WTC11 (cell line): Measurements from ENCODE around the gene KDM6B.

Source experiments
- ATF2 ChIP-seq: sonication (generic); formaldehyde crosslinking; IDR thresholded peaks from 2 replicates; pipeline ENCODE4 v1.8.1; 2022; ENCODE audit warnings: low read depth, missing genetic modification reagents, borderline replicate concordance
- HMGXB4 ChIP-seq: sonication (generic); formaldehyde crosslinking; IDR thresholded peaks from 2 replicates; pipeline ENCODE4 v1.8.1; 2023; ENCODE audit warnings: mild to moderate bottlenecking, moderate library complexity, missing genetic modification reagents
- JUN ChIP-seq: sonication (generic); formaldehyde crosslinking; IDR thresholded peaks from 2 replicates; pipeline ENCODE4 v1.8.0; 2023; ENCODE audit warnings: mild to moderate bottlenecking, missing genetic modification reagents
- MLX ChIP-seq: sonication (generic); formaldehyde crosslinking; IDR thresholded peaks from 2 replicates; pipeline ENCODE4 v1.8.1; 2023; ENCODE audit warnings: mild to moderate bottlenecking, missing genetic modification reagents, moderate library complexity
- NR1H2 ChIP-seq: sonication (generic); formaldehyde crosslinking; IDR thresholded peaks from 2 replicates; pipeline ENCODE4 v1.9.0; 2021; ENCODE audit warnings: mild to moderate bottlenecking, moderate library complexity, missing genetic modification reagents
- SMAD3 ChIP-seq: sonication (generic); formaldehyde crosslinking; IDR thresholded peaks from 2 replicates; pipeline ENCODE4 v1.8.0; 2022; ENCODE audit warnings: missing genetic modification reagents, mild to moderate bottlenecking, borderline replicate concordance
- SMAD4 ChIP-seq: sonication (generic); formaldehyde crosslinking; IDR thresholded peaks from 2 replicates; pipeline ENCODE4 v1.8.0; 2022; ENCODE audit warnings: mild to moderate bottlenecking, missing genetic modification reagents
- ZNF121 ChIP-seq: sonication (generic); formaldehyde crosslinking; IDR thresholded peaks from 2 replicates; pipeline ENCODE4 v1.8.0; 2023; ENCODE audit warnings: missing genetic modification reagents
- TF ChIP-seq, protein P1 (sequence below): fragments of 200-600 bp; IDR thresholded peaks from 2 replicates; pipeline ENCODE4 v1.8.0; 2022; ENCODE audit warnings: antibody characterized with exemption
- TF ChIP-seq, protein P2 (sequence below): sonication (generic); formaldehyde crosslinking; IDR thresholded peaks from 2 replicates; pipeline ENCODE4 v1.8.0; 2022; ENCODE audit warnings: mild to moderate bottlenecking, missing genetic modification reagents

DNA sequence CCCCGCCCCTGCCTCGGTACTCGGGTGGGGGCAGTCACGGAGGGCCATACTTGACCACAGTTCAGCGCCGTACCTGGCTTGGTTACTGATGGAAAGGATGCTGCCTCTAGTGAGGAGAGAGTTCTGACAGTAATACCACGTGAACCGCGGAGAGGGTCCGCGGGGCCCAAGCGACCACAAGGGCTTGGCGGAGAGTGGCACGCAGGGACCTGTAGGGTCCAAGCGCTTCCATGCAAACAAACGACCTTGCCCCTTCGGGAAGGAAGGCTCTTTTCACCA lies 9.2 kb downstream of the KDM6B start:
- TF ChIP-seq ZNF121 (CRISPR knock-in tag) (no peak), SMAD4 (CRISPR knock-in tag) (no peak), ATF2 (no peak), HMGXB4 (CRISPR knock-in tag) (no peak), JUN (no peak), SMAD3 (CRISPR knock-in tag) (no peak), MLX (CRISPR knock-in tag) (no peak), NR1H2 (CRISPR knock-in tag) (no peak)
- TF ChIP-seq, protein P1, sequence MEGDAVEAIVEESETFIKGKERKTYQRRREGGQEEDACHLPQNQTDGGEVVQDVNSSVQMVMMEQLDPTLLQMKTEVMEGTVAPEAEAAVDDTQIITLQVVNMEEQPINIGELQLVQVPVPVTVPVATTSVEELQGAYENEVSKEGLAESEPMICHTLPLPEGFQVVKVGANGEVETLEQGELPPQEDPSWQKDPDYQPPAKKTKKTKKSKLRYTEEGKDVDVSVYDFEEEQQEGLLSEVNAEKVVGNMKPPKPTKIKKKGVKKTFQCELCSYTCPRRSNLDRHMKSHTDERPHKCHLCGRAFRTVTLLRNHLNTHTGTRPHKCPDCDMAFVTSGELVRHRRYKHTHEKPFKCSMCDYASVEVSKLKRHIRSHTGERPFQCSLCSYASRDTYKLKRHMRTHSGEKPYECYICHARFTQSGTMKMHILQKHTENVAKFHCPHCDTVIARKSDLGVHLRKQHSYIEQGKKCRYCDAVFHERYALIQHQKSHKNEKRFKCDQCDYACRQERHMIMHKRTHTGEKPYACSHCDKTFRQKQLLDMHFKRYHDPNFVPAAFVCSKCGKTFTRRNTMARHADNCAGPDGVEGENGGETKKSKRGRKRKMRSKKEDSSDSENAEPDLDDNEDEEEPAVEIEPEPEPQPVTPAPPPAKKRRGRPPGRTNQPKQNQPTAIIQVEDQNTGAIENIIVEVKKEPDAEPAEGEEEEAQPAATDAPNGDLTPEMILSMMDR: no peak
- TF ChIP-seq, protein P2, sequence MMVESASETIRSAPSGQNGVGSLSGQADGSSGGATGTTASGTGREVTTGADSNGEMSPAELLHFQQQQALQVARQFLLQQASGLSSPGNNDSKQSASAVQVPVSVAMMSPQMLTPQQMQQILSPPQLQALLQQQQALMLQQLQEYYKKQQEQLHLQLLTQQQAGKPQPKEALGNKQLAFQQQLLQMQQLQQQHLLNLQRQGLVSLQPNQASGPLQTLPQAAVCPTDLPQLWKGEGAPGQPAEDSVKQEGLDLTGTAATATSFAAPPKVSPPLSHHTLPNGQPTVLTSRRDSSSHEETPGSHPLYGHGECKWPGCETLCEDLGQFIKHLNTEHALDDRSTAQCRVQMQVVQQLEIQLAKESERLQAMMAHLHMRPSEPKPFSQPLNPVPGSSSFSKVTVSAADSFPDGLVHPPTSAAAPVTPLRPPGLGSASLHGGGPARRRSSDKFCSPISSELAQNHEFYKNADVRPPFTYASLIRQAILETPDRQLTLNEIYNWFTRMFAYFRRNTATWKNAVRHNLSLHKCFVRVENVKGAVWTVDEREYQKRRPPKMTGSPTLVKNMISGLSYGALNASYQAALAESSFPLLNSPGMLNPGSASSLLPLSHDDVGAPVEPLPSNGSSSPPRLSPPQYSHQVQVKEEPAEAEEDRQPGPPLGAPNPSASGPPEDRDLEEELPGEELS (CRISPR knock-in tag): no peak
